Measurements from ENCODE around the gene MXI1. TPM values are rescaled to one million over a fixed set of nuclear protein-coding genes. Genes with fewer than 3 reads are reported as not detected.
A peak's percentile ranks its signal among the peaks of the same experiment; 100 is the strongest.

MXI1 gene
- total and polyA plus RNA-seq, 2 of the 4 experiments (the other 2 are of a cell fraction) = 7.2 to 11.8 TPM

- BruUV-seq (replicated peaks) = no TSS peak
- Histone ChIP-seq H3K36me3 (ENCODE audit: control insufficient read depth, insufficient read depth, low read length) (peaks cover 7% of the 10 kb centered on the region), H3K9ac (ENCODE audit: low read depth, low read length) (peak within 1 kb of the TSS; percentile 85), H4K5ac (ENCODE audit: low read depth, low read length) (peak within 1 kb of the TSS; percentile 92), H3K23ac (ENCODE audit: low read depth, low read length) (peak within 1 kb of the TSS; percentile 31), H3K79me1 (ENCODE audit: low read depth in 1 of 2, low read length in 2 of 2) (peaks cover 4 to 14% of the 10 kb centered on the region in 2 experiments; a peak in 2 of 4 replicates), H3K56ac (ENCODE audit: extremely low read depth, insufficient read depth, low read length) (peak within 1 kb of the TSS; percentile 70), H3K4ac (ENCODE audit: low read depth, low read length) (peak within 1 kb of the TSS; percentile 83), H2AFZ (replicated peaks; ENCODE audit: low read length, poor library complexity) (peak within 1 kb of the TSS; percentile 89), H3K14ac (replicated peaks; ENCODE audit: low read depth, low read length) (peak within 1 kb of the TSS; percentile 79), H3K27ac (ENCODE audit: insufficient read depth, low read length) (peak within 1 kb of the TSS; percentile 76), H3K4me1 (ENCODE audit: control insufficient read depth, insufficient read depth, low read length) (peaks cover 4% of the 10 kb centered on the region; the same call in 1 of the 2 replicates), H3K9me3 (ENCODE audit: control insufficient read depth, insufficient read depth, low read length) (no peaks in the 10 kb centered on the region), H2AK9ac (replicated peaks; ENCODE audit: low read depth, low read length, poor library complexity) (peak within 1 kb of the TSS; percentile 93), H2BK20ac (ENCODE audit: low read depth, low read length) (no peak within 1 kb of the TSS), H3K4me3 (ENCODE audit: insufficient read depth, low read depth, low read length) (peak within 1 kb of the TSS; percentile 90), H2BK5ac (ENCODE audit: low read depth, low read length, poor library complexity, severe bottlenecking) (peak within 1 kb of the TSS; percentile 76), H3K9me1 (ENCODE audit: insufficient read depth, low read length) (no peaks in the 10 kb centered on the region; the same call in 1 of the 2 replicates), H4K91ac (ENCODE audit: insufficient read depth, low read depth, low read length) (peak within 1 kb of the TSS; percentile 79), H3K4me2 (ENCODE audit: low read depth, low read length) (peak within 1 kb of the TSS; percentile 97), H4K20me1 (ENCODE audit: insufficient read depth, low read length) (peaks cover 11% of the 10 kb centered on the region; the same call in 1 of the 2 replicates), H3K27me3 (ENCODE audit: control insufficient read depth, insufficient read depth, low read length) (no peaks in the 10 kb centered on the region), H2BK120ac (ENCODE audit: low read depth, low read length) (peak within 1 kb of the TSS; percentile 67; the same call in 1 of the 2 replicates), H4K8ac (ENCODE audit: low read depth in 2 of 2, low read length in 2 of 2) (peak within 1 kb of the TSS; percentile 62 to 93), H2BK15ac (ENCODE audit: low read depth, low read length) (no peak within 1 kb of the TSS), H3K18ac (ENCODE audit: low read depth, low read length) (peak within 1 kb of the TSS; percentile 32; the same call in 1 of the 2 replicates), H2AK5ac (ENCODE audit: low read depth, low read length) (0 out of 2 replicates have a peak within 1 kb of the TSS, but pooled peaks have one; percentile 13)
- intact Hi-C loops (cut with micrococcal nuclease) (loop anchor here (10.0 kb wide), 1 partner anchor 610 kb away; the partner anchor contains the start of genes BBIP1 and SHOC2), dilution Hi-C loops (cut with HindIII; ENCODE audit: low sequenced_read_pairs, unreplicated experiment) (no loop called here), in situ Hi-C loops (cut with MboI; ENCODE audit: low sequenced_read_pairs) (loop anchor here (10.0 to 25.0 kb wide), 2 partner anchors 580 to 1832 kb away; no protein-coding TSS in a partner anchor)
- peak; percentile 4; the same call in 1 of the 2 replicates for TF ChIP-seq MXI1 (IDR thresholded peaks at IDR 0.05; ENCODE audit: borderline replicate concordance, low read depth, low read length)
- TF ChIP-seq POLR2A (IDR thresholded peaks at IDR 0.05; ENCODE audit: low read depth, low read length) = peak; percentile 81; the same call in 1 of the 2 replicates
- peak; percentile 86 for TF ChIP-seq BHLHE40 (IDR thresholded peaks at IDR 0.05; ENCODE audit: low read depth, low read length)
- peak; percentile 96 for TF ChIP-seq USF2 (IDR thresholded peaks at IDR 0.05; ENCODE audit: low read depth, low read length)
- TF ChIP-seq RCOR1 (IDR thresholded peaks at IDR 0.05; ENCODE audit: insufficient replicate concordance, low read length) = no peak
- TF ChIP-seq CEBPB (IDR thresholded peaks at IDR 0.05; ENCODE audit: low read depth, low read length) = no peak
- no peak for TF ChIP-seq NFE2L2 (IDR thresholded peaks at IDR 0.05; ENCODE audit: low read depth, low read length)
- TF ChIP-seq SMC3 (IDR thresholded peaks at IDR 0.05; ENCODE audit: low read depth, low read length) = no peak
- TF ChIP-seq FOS (IDR thresholded peaks at IDR 0.05; ENCODE audit: low read depth, low read length) = no peak
- TF ChIP-seq MAFK (IDR thresholded peaks at IDR 0.05; ENCODE audit: low read depth, low read length) = no peak
- peak; percentile 43; the same call in 1 of the 2 replicates for TF ChIP-seq MAZ (IDR thresholded peaks at IDR 0.05; ENCODE audit: borderline replicate concordance, low read depth, low read length)
- TF ChIP-seq CTCF (conservative IDR thresholded peaks at IDR 0.05; ENCODE audit: low read depth, low read length) = no peak
- DNase-seq = peak; percentile 97
- ChIA-PET CTCF (interaction anchor here (0.9 to 1.3 kb wide), 2 partner anchors 237 to 242 kb away, joined by 3 to 4 read pairs; no protein-coding TSS in a partner anchor), POLR2A (ENCODE audit: unreplicated experiment) (interaction anchor here (0.6 to 1.1 kb wide), 4 partner anchors 22 to 1852 kb away, joined by 3 to 4 read pairs (median 3); no protein-coding TSS in a partner anchor)
- 0% methylated on average over 26 of the region's 42 CpGs; no CpG with 5 or more reads in 1 of the 2 experiments for WGBS, 2 experiments (ENCODE audit: extremely low coverage in 2 of 2, insufficient read length in 1 of 2)
- peak; percentile 92 for ATAC-seq (ENCODE audit: low read depth)
Observed at GRCh38 chr10:110304780-110305421, 97.5 kb downstream of the MXI1 start, which contains the start of gene SMNDC1. Gene SMNDC1 (minus strand): TSS chr10:110304920. CDS start chr10:110303587, 1,333 bp downstream.
